GM12878 (cell line): ENCODE results near the gene NF1. TPM values are rescaled to one million over a fixed set of nuclear protein-coding genes. Genes with fewer than 3 reads are reported as not detected.

Experiments used
- ATAC-seq: fragments of 200-7000 bp; cut with Tn5 transposase; 3 replicates; pipeline ENCODE4 v1.9.1; 2020; ENCODE audit warnings: mild to moderate bottlenecking, moderate library complexity
- BruUV-seq: library from RNA; stranded (reverse); fragments of 400-500 nt; replicated peaks from 2 replicates; lab custom pipeline; 2021; lab: Mats Ljungman, UMichigan
- CTCF ChIA-PET: fragments of 300-600 bp; sonication (Branson Sonifier 250); formaldehyde crosslinking; extraction: SDS; loops from one replicate; lab custom pipeline; 2021; ENCODE audit warnings: inconsistent platforms; lab: Yijun Ruan, JAX
- POLR2A ChIA-PET: fragments of 350-600 bp; formaldehyde crosslinking; extraction: SDS; loops from one replicate; lab custom pipeline; 2021; ENCODE audit warnings: inconsistent platforms; lab: Charles Lee
- RAD21 ChIA-PET: fragments of 300-600 bp; sonication (Branson Sonifier 250); formaldehyde crosslinking; loops from one replicate; lab custom pipeline; 2023; ENCODE audit warnings: antibody characterized with exemption; ENCODE audit not compliant: unreplicated experiment; lab: Charles Lee
- SMC1A ChIA-PET: fragments of 300-600 bp; sonication (Branson Sonifier 250); formaldehyde crosslinking; loops from one replicate; lab custom pipeline; 2023; ENCODE audit not compliant: unreplicated experiment, uncharacterized antibody; lab: Charles Lee
- DNase-seq: peaks from one replicate; pipeline ENCODE4 v3.0.0-alpha.2; 2011; ENCODE audit warnings: low read depth, low spot score
- FAIRE-seq: peaks from 3 replicates; lab custom pipeline; 2011; peaks lifted over from hg19 to GRCh38; lab: Jason Lieb, UNC
- H2AFZ ChIP-seq: 2 replicates; pipeline ENCODE4 v1.6.0; 2011; ENCODE audit warnings: low read depth, low read length, control low read depth; ENCODE audit not compliant: control insufficient read depth
- H3K27ac ChIP-seq: 2 replicates; pipeline ENCODE4 v1.5.1; 2011; ENCODE audit warnings: control low read depth; ENCODE audit not compliant: control insufficient read depth, insufficient read depth
- H3K27me3 ChIP-seq, 2 experiments: replicated peaks in 1 of 2; 2 replicates each; pipeline versions ENCODE4 v1.6.0 to v1.6.1; 2011; ENCODE audit warnings: low read length in 1 of 2; ENCODE audit not compliant: control insufficient read depth in 2 of 2, insufficient read depth in 2 of 2
- H3K36me3 ChIP-seq, 2 experiments: 2 replicates each; pipeline ENCODE4 v1.5.1; 2011; ENCODE audit warnings: low read length in 1 of 2; ENCODE audit not compliant: control insufficient read depth in 2 of 2, insufficient read depth in 2 of 2
- H3K4me1 ChIP-seq: 2 replicates; pipeline ENCODE4 v1.6.1; 2011; ENCODE audit warnings: mild to moderate bottlenecking, low read length, moderate library complexity, mixed read lengths; ENCODE audit not compliant: control insufficient read depth, insufficient read depth
- H3K4me2 ChIP-seq: 2 replicates; pipeline ENCODE4 v1.6.0; 2011; ENCODE audit warnings: control low read depth; ENCODE audit not compliant: control insufficient read depth, insufficient read depth
- H3K4me3 ChIP-seq: fragments of 200-600 bp; sonication (generic); 2 replicates; pipeline ENCODE4 v1.5.1; 2016
- H3K79me2 ChIP-seq: 2 replicates; pipeline ENCODE4 v1.6.0; 2011; ENCODE audit warnings: low read length; ENCODE audit not compliant: control insufficient read depth, insufficient read depth
- H3K9ac ChIP-seq: 2 replicates; pipeline ENCODE4 v1.8.0; 2011; ENCODE audit warnings: low read length, control low read depth, mixed read lengths; ENCODE audit not compliant: control insufficient read depth, insufficient read depth
- H3K9me3 ChIP-seq: replicated peaks from 3 replicates; pipeline ENCODE4 v1.5.1; 2011; ENCODE audit warnings: mild to moderate bottlenecking, low read length; ENCODE audit not compliant: control insufficient read depth, insufficient read depth
- H4K20me1 ChIP-seq: 2 replicates; pipeline ENCODE4 v1.6.0; 2011; ENCODE audit not compliant: control insufficient read depth, insufficient read depth
- IRF5 ChIP-seq: fragments of 450-650 bp; IDR thresholded peaks from 2 replicates; pipeline ENCODE4 v1.6.1; 2017; ENCODE audit warnings: borderline replicate concordance
- MEF2A ChIP-seq: IDR thresholded peaks from 2 replicates; pipeline ENCODE4 v1.6.1; 2011; ENCODE audit warnings: low read depth, mild to moderate bottlenecking, low read length, moderate library complexity; ENCODE audit not compliant: insufficient read depth
- MTA2 ChIP-seq: fragments of 450-650 bp; IDR thresholded peaks from 2 replicates; pipeline ENCODE4 v1.6.1; 2016; ENCODE audit warnings: low read depth, mild to moderate bottlenecking, moderate library complexity
- NR2C1 ChIP-seq: fragments of 450-650 bp; IDR thresholded peaks from 2 replicates; pipeline ENCODE4 v1.6.1; 2017; ENCODE audit warnings: antibody characterized with exemption, mild to moderate bottlenecking, moderate library complexity
- POLR2AphosphoS2 ChIP-seq: IDR thresholded peaks from 2 replicates; pipeline ENCODE4 v1.6.1; 2011; ENCODE audit warnings: low read depth, mild to moderate bottlenecking, low read length, improper control_type of control experiment, moderate library complexity
- RAD51 ChIP-seq: fragments of 450-650 bp; IDR thresholded peaks from 2 replicates; pipeline ENCODE4 v1.6.1; 2016; ENCODE audit warnings: moderate library complexity, mild to moderate bottlenecking, inconsistent platforms
- SMAD5 ChIP-seq: IDR thresholded peaks from 2 replicates; pipeline ENCODE4 v1.6.1; 2016; ENCODE audit warnings: antibody characterized with exemption, low read depth
- ZBED1 ChIP-seq: IDR thresholded peaks from 2 replicates; pipeline ENCODE4 v1.6.1; 2016; ENCODE audit warnings: borderline replicate concordance
- ZBTB4 ChIP-seq: fragments of 450-650 bp; formaldehyde crosslinking; IDR thresholded peaks from 2 replicates; pipeline ENCODE4 v1.4.0; 2022; ENCODE audit warnings: mild to moderate bottlenecking, moderate library complexity
- WGBS: methylation state at CpG from one replicate; pipeline ENCODE4 v1.1.6; 2016; ENCODE audit warnings: low lambda C conversion rate; ENCODE audit not compliant: insufficient replicate concordance, insufficient coverage; ENCODE audit errors: missing lambda C conversion rate; 5-methylcytosine and 5-hydroxymethylcytosine counted together
- in situ Hi-C: fragments of 300-500 bp; cut with MboI; formaldehyde crosslinking; loops from 9 replicates; pipeline ENCODE4 v1.14.3; 2018; ENCODE audit warnings: mixed read lengths
- intact Hi-C: fragments of 100-400 bp; cut with micrococcal nuclease; formaldehyde crosslinking; loops from one replicate; pipeline ENCODE4 v1.14.2; 2022; ENCODE audit not compliant: unreplicated experiment
- polyA plus RNA-seq, 11 experiments: library from polyadenylated mRNA; depleted of rRNA in 4 of 11; unstranded in 6 of 11; stranded (reverse) in 5 of 11; fragments of >200 nt; fragmentation: Nextera tagmentation in 4 of 11; fragmentation: Illumina TruSeq in 1 of 11; extraction: Ambion mirVana in 4 of 11; extraction: Trizol in 1 of 11; gene quantifications; 1 replicate in 1 of 11; 2 replicates in 10 of 11; pipeline versions ENCODE4 v1.2.1 to v1.2.3, GENCODE V29; 2011 to 2016; ENCODE audit warnings: inconsistent platforms in 2 of 11, missing spikeins in 2 of 11, low read depth in 1 of 11
- total RNA-seq, 4 experiments: library from RNA; depleted of rRNA in 3 of 4; stranded (reverse); fragments of >200 nt in 3 of 4; fragmentation: Illumina TruSeq in 1 of 4; extraction: Trizol in 1 of 4; gene quantifications; 2 replicates each; pipeline versions ENCODE4 v1.2.1 to v1.2.3, GENCODE V29; 2013 to 2021
- TF ChIP-seq, protein P1 (sequence below): fragments of 450-650 bp; formaldehyde crosslinking; IDR thresholded peaks from 2 replicates; pipeline ENCODE4 v1.5.0; 2022; ENCODE audit warnings: mild to moderate bottlenecking, missing genetic modification characterization
- TF ChIP-seq, protein P2 (sequence below): IDR thresholded peaks from 2 replicates; pipeline ENCODE4 v1.6.1; 2012; ENCODE audit warnings: improper control_type of control experiment, low read depth, low read length; ENCODE audit not compliant: insufficient replicate concordance

Gene NF1
- total and polyA plus RNA-seq, 10 of the 15 experiments (the other 5 are each of a cell fraction or from before 2014, with no cell fraction given) = 2.5 to 31.8 (median 16.6) TPM

DNA sequence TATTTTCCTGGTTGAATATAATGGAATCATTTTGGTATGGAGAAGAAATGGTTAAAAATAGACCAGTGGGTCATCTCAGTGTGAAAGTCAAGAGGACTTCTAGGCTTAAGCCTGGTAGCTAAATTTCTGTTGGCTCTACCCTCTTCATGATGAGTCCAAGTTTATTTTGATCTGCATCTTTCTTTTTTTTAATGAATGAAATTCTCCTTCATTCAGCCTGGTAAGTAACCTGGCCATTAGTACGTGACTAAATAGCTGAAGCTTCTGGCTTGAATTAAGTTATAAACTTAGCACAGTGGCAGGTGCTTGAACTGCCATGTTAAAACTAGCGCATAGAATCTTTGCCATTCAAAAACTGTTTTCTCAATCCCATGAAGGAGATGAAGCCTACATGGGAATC, 28.0 kb downstream of the NF1 start:
- CTCF ChIA-PET = interaction anchor here (2.0 kb wide), 1 partner anchor 9 kb away, joined by 5 read pairs; no protein-coding TSS in a partner anchor
- TF ChIP-seq ZBED1 = no peak
- TF ChIP-seq, protein P1, sequence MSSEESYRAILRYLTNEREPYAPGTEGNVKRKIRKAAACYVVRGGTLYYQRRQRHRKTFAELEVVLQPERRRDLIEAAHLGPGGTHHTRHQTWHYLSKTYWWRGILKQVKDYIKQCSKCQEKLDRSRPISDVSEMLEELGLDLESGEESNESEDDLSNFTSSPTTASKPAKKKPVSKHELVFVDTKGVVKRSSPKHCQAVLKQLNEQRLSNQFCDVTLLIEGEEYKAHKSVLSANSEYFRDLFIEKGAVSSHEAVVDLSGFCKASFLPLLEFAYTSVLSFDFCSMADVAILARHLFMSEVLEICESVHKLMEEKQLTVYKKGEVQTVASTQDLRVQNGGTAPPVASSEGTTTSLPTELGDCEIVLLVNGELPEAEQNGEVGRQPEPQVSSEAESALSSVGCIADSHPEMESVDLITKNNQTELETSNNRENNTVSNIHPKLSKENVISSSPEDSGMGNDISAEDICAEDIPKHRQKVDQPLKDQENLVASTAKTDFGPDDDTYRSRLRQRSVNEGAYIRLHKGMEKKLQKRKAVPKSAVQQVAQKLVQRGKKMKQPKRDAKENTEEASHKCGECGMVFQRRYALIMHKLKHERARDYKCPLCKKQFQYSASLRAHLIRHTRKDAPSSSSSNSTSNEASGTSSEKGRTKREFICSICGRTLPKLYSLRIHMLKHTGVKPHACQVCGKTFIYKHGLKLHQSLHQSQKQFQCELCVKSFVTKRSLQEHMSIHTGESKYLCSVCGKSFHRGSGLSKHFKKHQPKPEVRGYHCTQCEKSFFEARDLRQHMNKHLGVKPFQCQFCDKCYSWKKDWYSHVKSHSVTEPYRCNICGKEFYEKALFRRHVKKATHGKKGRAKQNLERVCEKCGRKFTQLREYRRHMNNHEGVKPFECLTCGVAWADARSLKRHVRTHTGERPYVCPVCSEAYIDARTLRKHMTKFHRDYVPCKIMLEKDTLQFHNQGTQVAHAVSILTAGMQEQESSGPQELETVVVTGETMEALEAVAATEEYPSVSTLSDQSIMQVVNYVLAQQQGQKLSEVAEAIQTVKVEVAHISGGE (CRISPR knock-in tag) = no peak
- TF ChIP-seq MTA2 = no peak
- TF ChIP-seq RAD51 = no peak
- no peak for TF ChIP-seq IRF5
- TF ChIP-seq POLR2AphosphoS2 = no peak
- no peak for TF ChIP-seq ZBTB4 (CRISPR knock-in tag)
- TF ChIP-seq, protein P2, sequence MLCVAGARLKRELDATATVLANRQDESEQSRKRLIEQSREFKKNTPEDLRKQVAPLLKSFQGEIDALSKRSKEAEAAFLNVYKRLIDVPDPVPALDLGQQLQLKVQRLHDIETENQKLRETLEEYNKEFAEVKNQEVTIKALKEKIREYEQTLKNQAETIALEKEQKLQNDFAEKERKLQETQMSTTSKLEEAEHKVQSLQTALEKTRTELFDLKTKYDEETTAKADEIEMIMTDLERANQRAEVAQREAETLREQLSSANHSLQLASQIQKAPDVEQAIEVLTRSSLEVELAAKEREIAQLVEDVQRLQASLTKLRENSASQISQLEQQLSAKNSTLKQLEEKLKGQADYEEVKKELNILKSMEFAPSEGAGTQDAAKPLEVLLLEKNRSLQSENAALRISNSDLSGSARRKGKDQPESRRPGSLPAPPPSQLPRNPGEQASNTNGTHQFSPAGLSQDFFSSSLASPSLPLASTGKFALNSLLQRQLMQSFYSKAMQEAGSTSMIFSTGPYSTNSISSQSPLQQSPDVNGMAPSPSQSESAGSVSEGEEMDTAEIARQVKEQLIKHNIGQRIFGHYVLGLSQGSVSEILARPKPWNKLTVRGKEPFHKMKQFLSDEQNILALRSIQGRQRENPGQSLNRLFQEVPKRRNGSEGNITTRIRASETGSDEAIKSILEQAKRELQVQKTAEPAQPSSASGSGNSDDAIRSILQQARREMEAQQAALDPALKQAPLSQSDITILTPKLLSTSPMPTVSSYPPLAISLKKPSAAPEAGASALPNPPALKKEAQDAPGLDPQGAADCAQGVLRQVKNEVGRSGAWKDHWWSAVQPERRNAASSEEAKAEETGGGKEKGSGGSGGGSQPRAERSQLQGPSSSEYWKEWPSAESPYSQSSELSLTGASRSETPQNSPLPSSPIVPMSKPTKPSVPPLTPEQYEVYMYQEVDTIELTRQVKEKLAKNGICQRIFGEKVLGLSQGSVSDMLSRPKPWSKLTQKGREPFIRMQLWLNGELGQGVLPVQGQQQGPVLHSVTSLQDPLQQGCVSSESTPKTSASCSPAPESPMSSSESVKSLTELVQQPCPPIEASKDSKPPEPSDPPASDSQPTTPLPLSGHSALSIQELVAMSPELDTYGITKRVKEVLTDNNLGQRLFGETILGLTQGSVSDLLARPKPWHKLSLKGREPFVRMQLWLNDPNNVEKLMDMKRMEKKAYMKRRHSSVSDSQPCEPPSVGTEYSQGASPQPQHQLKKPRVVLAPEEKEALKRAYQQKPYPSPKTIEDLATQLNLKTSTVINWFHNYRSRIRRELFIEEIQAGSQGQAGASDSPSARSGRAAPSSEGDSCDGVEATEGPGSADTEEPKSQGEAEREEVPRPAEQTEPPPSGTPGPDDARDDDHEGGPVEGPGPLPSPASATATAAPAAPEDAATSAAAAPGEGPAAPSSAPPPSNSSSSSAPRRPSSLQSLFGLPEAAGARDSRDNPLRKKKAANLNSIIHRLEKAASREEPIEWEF = no peak
- TF ChIP-seq SMAD5 = no peak
- no peak for TF ChIP-seq NR2C1
- no peak for TF ChIP-seq MEF2A

More for the DNA sequence above, 28.0 kb downstream of the NF1 start:
- H4K20me1 ChIP-seq = no peaks in the 10 kb centered on the region
- DNase-seq = no peak
- no TSS peak for BruUV-seq
- H3K36me3 ChIP-seq = no peaks in the 10 kb centered on the region; a peak in 1 of 4 replicates
- in situ Hi-C loops (no loop called here), intact Hi-C loops (no loop called here)
- ATAC-seq = no peak
- no peak overlapping the region for H3K4me3 ChIP-seq
- H3K9me3 ChIP-seq = no peaks in the 10 kb centered on the region; the same call in 2 of the 3 replicates
- ChIA-PET POLR2A (no interaction called here), SMC1A (interaction anchor here (1.2 to 1.3 kb wide), 2 partner anchors 11 to 23 kb away, joined by 3 to 4 read pairs; no protein-coding TSS in a partner anchor), RAD21 (no interaction called here)
- no peak overlapping the region for H3K9ac ChIP-seq
- no peak overlapping the region for H3K4me2 ChIP-seq
- no peak for FAIRE-seq
- peaks cover 14% of the 10 kb centered on the region for H3K79me2 ChIP-seq
- 100% methylated on average over 2 of the region's 2 CpGs for WGBS
- H2AFZ ChIP-seq = no peak overlapping the region
- no peaks in the 10 kb centered on the region for H3K27me3 ChIP-seq
- no peaks in the 10 kb centered on the region for H3K4me1 ChIP-seq
- no peak overlapping the region for H3K27ac ChIP-seq
